Loucy (cell line): Measurements from ENCODE around the gene LHPP.

Source experiments
- H2AFZ ChIP-seq: fragments of 200-600 bp; sonication (generic); 2 replicates; pipeline ENCODE4 v1.6.0; 2016; ENCODE audit warnings: antibody characterized with exemption, mild to moderate bottlenecking, low read length, moderate library complexity
- H3F3A ChIP-seq: fragments of 200-600 bp; 2 replicates; pipeline ENCODE4 v1.6.0; 2016; ENCODE audit warnings: antibody characterized with exemption, low read depth, mild to moderate bottlenecking
- H3K27me3 ChIP-seq: fragments of 200-600 bp; sonication (generic); 2 replicates; pipeline ENCODE4 v1.6.1; 2014; ENCODE audit warnings: low read length, mild to moderate bottlenecking; ENCODE audit not compliant: insufficient read depth, poor library complexity, severe bottlenecking
- H3K36me3 ChIP-seq: fragments of 200-600 bp; sonication (generic); 2 replicates; pipeline ENCODE4 v1.6.1; 2016; ENCODE audit warnings: low read length; ENCODE audit not compliant: insufficient read depth
- H3K4me1 ChIP-seq: fragments of 200-600 bp; sonication (generic); 2 replicates; pipeline ENCODE4 v1.5.1; 2014; ENCODE audit warnings: low read length, mild to moderate bottlenecking; ENCODE audit not compliant: insufficient read depth, poor library complexity, severe bottlenecking
- H3K4me2 ChIP-seq: fragments of 200-600 bp; sonication (generic); 2 replicates; pipeline ENCODE4 v1.6.0; 2014; ENCODE audit warnings: antibody characterized with exemption, low read length, low read depth, mild to moderate bottlenecking; ENCODE audit not compliant: poor library complexity, severe bottlenecking
- H3K4me3 ChIP-seq: fragments of 200-600 bp; sonication (generic); 2 replicates; pipeline ENCODE4 v1.5.1; 2014; ENCODE audit warnings: low read length, mild to moderate bottlenecking, mixed read lengths; ENCODE audit not compliant: poor library complexity, severe bottlenecking
- H3K79me2 ChIP-seq: fragments of 200-600 bp; sonication (generic); 2 replicates; pipeline ENCODE4 v1.6.1; 2014; ENCODE audit warnings: low read length; ENCODE audit not compliant: insufficient read depth
- H3K9ac ChIP-seq: fragments of 200-600 bp; sonication (generic); 2 replicates; pipeline ENCODE4 v1.6.0; 2014; ENCODE audit warnings: mild to moderate bottlenecking, low read depth, low read length, moderate library complexity; ENCODE audit not compliant: poor library complexity, severe bottlenecking
- H3K9me2 ChIP-seq: fragments of 200-600 bp; sonication (generic); replicated peaks from 2 replicates; pipeline ENCODE4 v1.6.1; 2016; ENCODE audit warnings: low read depth, low read length, mixed read lengths
- H3K9me3 ChIP-seq: fragments of 200-600 bp; sonication (generic); 2 replicates; pipeline ENCODE4 v1.6.1; 2014; ENCODE audit warnings: mild to moderate bottlenecking, antibody characterized with exemption, low read length, low read depth; ENCODE audit not compliant: insufficient read depth
- H4K20me1 ChIP-seq: fragments of 200-600 bp; sonication (generic); 2 replicates; pipeline ENCODE4 v1.6.0; 2014; ENCODE audit warnings: antibody characterized with exemption, low read length, mild to moderate bottlenecking; ENCODE audit not compliant: insufficient read depth, poor library complexity, severe bottlenecking
- CTCF ChIP-seq: fragments of 200-600 bp; sonication (generic); conservative IDR thresholded peaks from 2 replicates; pipeline ENCODE4 v1.5.1; 2014; ENCODE audit warnings: mild to moderate bottlenecking, antibody characterized with exemption, low read length
- EZH2phosphoT487 ChIP-seq: fragments of 200-600 bp; IDR thresholded peaks from 2 replicates; pipeline ENCODE4 v1.6.1; 2018; ENCODE audit warnings: antibody characterized with exemption, mild to moderate bottlenecking, moderate library complexity, borderline replicate concordance

LHPP gene

GRCh38 chr10:124566222-124566888, 104.7 kb downstream of the LHPP start:
- H3K4me2 ChIP-seq: no peak overlapping the region
- H4K20me1 ChIP-seq: no peaks in the 10 kb centered on the region
- H3F3A ChIP-seq: no peaks in the 10 kb centered on the region
- no peak overlapping the region for H3K4me3 ChIP-seq
- H3K79me2 ChIP-seq: no peaks in the 10 kb centered on the region
- H3K27me3 ChIP-seq: no peaks in the 10 kb centered on the region
- no peaks in the 10 kb centered on the region for H3K4me1 ChIP-seq
- TF ChIP-seq CTCF (no peak), EZH2phosphoT487 (no peak)
- H3K9me2 ChIP-seq: no peaks in the 10 kb centered on the region
- H3K9ac ChIP-seq: no peak overlapping the region
- no peak overlapping the region for H2AFZ ChIP-seq
- H3K9me3 ChIP-seq: no peaks in the 10 kb centered on the region
- H3K36me3 ChIP-seq: no peaks in the 10 kb centered on the region

- Histone ChIP-seq H3F3A (no peaks in the 10 kb centered on the region), H3K79me2 (no peaks in the 10 kb centered on the region), H3K9me2 (no peaks in the 10 kb centered on the region), H2AFZ (no peak overlapping the region), H3K9ac (no peak overlapping the region), H3K27me3 (no peaks in the 10 kb centered on the region), H3K4me3 (no peak overlapping the region), H3K4me2 (no peak overlapping the region), H3K9me3 (no peaks in the 10 kb centered on the region), H3K4me1 (no peaks in the 10 kb centered on the region), H4K20me1 (no peaks in the 10 kb centered on the region), H3K36me3 (no peaks in the 10 kb centered on the region)
- TF ChIP-seq EZH2phosphoT487: no peak
- no peak for TF ChIP-seq CTCF
These were observed 105.6 kb downstream of the LHPP start for GRCh38 chr10:124566981-124567835.

DNA sequence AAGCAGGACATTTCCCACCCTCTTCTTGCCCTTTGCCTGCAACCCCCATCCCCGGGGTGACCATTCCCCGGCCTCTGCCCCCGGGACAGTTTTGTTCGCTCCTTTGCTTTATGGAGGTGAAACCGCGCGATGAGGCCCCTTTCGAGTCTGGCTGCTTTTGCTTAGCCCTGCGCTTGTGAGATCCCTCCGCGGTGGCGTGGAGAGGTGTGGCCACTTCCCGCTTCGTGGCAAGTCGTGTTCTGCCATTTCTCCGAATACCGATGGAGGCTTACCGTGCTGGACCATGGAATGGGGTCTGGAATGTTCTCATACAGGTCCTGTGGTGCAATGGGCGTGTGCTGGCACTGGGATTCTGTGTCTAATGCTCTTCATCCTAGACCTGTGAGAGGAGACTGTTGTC, 106.7 kb downstream of the LHPP start:
- Histone ChIP-seq H3K4me1 (no peaks in the 10 kb centered on the region), H3K9me3 (no peaks in the 10 kb centered on the region), H3K9ac (no peak overlapping the region), H3K27me3 (no peaks in the 10 kb centered on the region), H3F3A (no peaks in the 10 kb centered on the region), H3K36me3 (no peaks in the 10 kb centered on the region), H2AFZ (no peak overlapping the region), H3K4me2 (no peak overlapping the region), H3K9me2 (no peaks in the 10 kb centered on the region), H4K20me1 (no peaks in the 10 kb centered on the region), H3K79me2 (no peaks in the 10 kb centered on the region), H3K4me3 (no peak overlapping the region)
- TF ChIP-seq CTCF: no peak
- no peak for TF ChIP-seq EZH2phosphoT487
